HepG2 (cell line): ENCODE results near the gene UGT8. TPM values are rescaled to one million over a fixed set of nuclear protein-coding genes. Genes with fewer than 3 reads are reported as not detected.

ENCODE experiments used
- ATAC-seq: fragments of 200-7000 bp; cut with Tn5 transposase; 3 replicates; pipeline ENCODE4 v1.9.1; 2020; ENCODE audit warnings: mild to moderate bottlenecking, moderate library complexity
- BruUV-seq: library from RNA; stranded (reverse); fragments of 400-500 nt; replicated peaks from 2 replicates; lab custom pipeline; 2021; lab: Mats Ljungman, UMichigan
- CTCF ChIA-PET: fragments of 300-600 bp; formaldehyde crosslinking; extraction: SDS; loops from one replicate; lab custom pipeline; 2021; ENCODE audit warnings: low total read pairs, inconsistent platforms, low intra/inter-chr PET ratio; lab: Yijun Ruan, JAX
- POLR2A ChIA-PET: fragments of 350-600 bp; sonication (Branson Sonifier 250); formaldehyde crosslinking; loops from one replicate; lab custom pipeline; 2020; ENCODE audit warnings: antibody characterized with exemption, inconsistent platforms; lab: Yijun Ruan, JAX
- DNase-seq: peaks from one replicate; pipeline ENCODE4 v3.0.0-alpha.2; 2015; ENCODE audit warnings: low spot score
- FAIRE-seq: peaks from 3 replicates; lab custom pipeline; 2011; peaks lifted over from hg19 to GRCh38; lab: Jason Lieb, UNC
- H2AFZ ChIP-seq: one replicate; pipeline ENCODE4 v1.6.1; 2011; ENCODE audit warnings: low read length, inconsistent platforms
- H3K27ac ChIP-seq: fragments of 300-600 bp; 3 replicates; pipeline ENCODE4 v1.8.0; 2011; ENCODE audit warnings: mixed run types, mild to moderate bottlenecking, mixed read lengths, low read length, inconsistent platforms; ENCODE audit not compliant: insufficient read depth; ENCODE audit errors: extremely low read length
- H3K27me3 ChIP-seq, 2 experiments: fragments of 200-600 bp in 1 of 2; 2 replicates in 1 of 2; 3 replicates in 1 of 2; pipeline versions ENCODE4 v1.6.0 to v1.8.0; 2011; ENCODE audit warnings: low read length in 2 of 2, mild to moderate bottlenecking in 2 of 2, moderate library complexity in 2 of 2, inconsistent platforms in 1 of 2; ENCODE audit not compliant: insufficient read depth in 2 of 2, control insufficient read depth in 1 of 2
- H3K36me3 ChIP-seq, 2 experiments: fragments of 200-600 bp in 1 of 2; replicated peaks in 1 of 2; 2 replicates in 1 of 2; 3 replicates in 1 of 2; pipeline versions ENCODE4 v1.5.1 to v1.8.0; 2011; ENCODE audit warnings: low read length in 2 of 2, inconsistent platforms in 1 of 2; ENCODE audit not compliant: insufficient read depth in 2 of 2, control insufficient read depth in 1 of 2
- H3K4me1 ChIP-seq: 2 replicates; pipeline ENCODE4 v1.5.1; 2012; ENCODE audit warnings: low read length, inconsistent platforms; ENCODE audit not compliant: insufficient read depth
- H3K4me2 ChIP-seq: 2 replicates; pipeline ENCODE4 v1.6.0; 2011; ENCODE audit warnings: low read depth, low read length, inconsistent platforms
- H3K4me3 ChIP-seq, 3 experiments: fragments of 200-600 bp in 1 of 3; sonication (generic), shearing (Covaris generic) in 1 of 3; replicated peaks in 1 of 3; 2 replicates each; pipeline ENCODE4 v1.5.1; 2011 to 2016; ENCODE audit warnings: low read length in 3 of 3, inconsistent platforms in 2 of 3, low read depth in 2 of 3, mild to moderate bottlenecking in 2 of 3, control low read depth in 1 of 3, mixed read lengths in 1 of 3; ENCODE audit not compliant: insufficient read depth in 1 of 3
- H3K79me2 ChIP-seq: one replicate; pipeline ENCODE4 v1.6.1; 2011; ENCODE audit warnings: low read length, inconsistent platforms; ENCODE audit not compliant: insufficient read depth
- H3K9ac ChIP-seq: 2 replicates; pipeline ENCODE4 v1.6.0; 2011; ENCODE audit warnings: mild to moderate bottlenecking, low read depth, low read length, inconsistent platforms; ENCODE audit not compliant: insufficient read depth
- H3K9me3 ChIP-seq: 2 replicates; pipeline ENCODE4 v1.5.1; 2012; ENCODE audit warnings: mild to moderate bottlenecking, low read length
- H4K20me1 ChIP-seq: 2 replicates; pipeline ENCODE4 v1.6.0; 2011; ENCODE audit warnings: inconsistent platforms, mild to moderate bottlenecking, low read length, moderate library complexity; ENCODE audit not compliant: insufficient read depth
- CREM ChIP-seq, 2 experiments: sonication (generic) in 1 of 2; formaldehyde crosslinking in 1 of 2; IDR thresholded peaks; 2 replicates each; pipeline versions ENCODE4 v1.4.0 to v1.6.1; 2016 to 2020; ENCODE audit warnings: antibody characterized with exemption in 1 of 2, mild to moderate bottlenecking in 1 of 2, missing genetic modification reagents in 1 of 2
- ESRRA ChIP-seq: sonication (generic); formaldehyde crosslinking; IDR thresholded peaks from 2 replicates; pipeline ENCODE4 v1.5.1; 2020; ENCODE audit warnings: mild to moderate bottlenecking, low read depth, missing genetic modification reagents
- FOXJ3 ChIP-seq: sonication (generic); formaldehyde crosslinking; IDR thresholded peaks from 2 replicates; pipeline ENCODE4 v1.4.0; 2020; ENCODE audit warnings: missing genetic modification reagents, mild to moderate bottlenecking, borderline replicate concordance
- HBP1 ChIP-seq: IDR thresholded peaks from 2 replicates; pipeline ENCODE4 v1.6.1; 2016; ENCODE audit warnings: low read depth, control low read depth
- MAX ChIP-seq: IDR thresholded peaks from 2 replicates; pipeline ENCODE4 v1.6.1; 2012; ENCODE audit warnings: inconsistent platforms
- MEIS1 ChIP-seq: sonication (generic); formaldehyde crosslinking; IDR thresholded peaks from 2 replicates; pipeline ENCODE4 v1.9.0; 2021; ENCODE audit warnings: mild to moderate bottlenecking, missing genetic modification reagents, moderate library complexity, borderline replicate concordance
- MIXL1 ChIP-seq: IDR thresholded peaks from 2 replicates; pipeline ENCODE4 v1.6.1; 2016
- NRL ChIP-seq: sonication (generic); formaldehyde crosslinking; IDR thresholded peaks from 2 replicates; pipeline ENCODE4 v1.5.0; 2020; ENCODE audit warnings: missing genetic modification reagents, mild to moderate bottlenecking, moderate library complexity, borderline replicate concordance
- RARA ChIP-seq: IDR thresholded peaks from 2 replicates; pipeline ENCODE4 v1.6.1; 2016; ENCODE audit warnings: missing genetic modification reagents, missing compliant biosample characterization
- RBM39 ChIP-seq: fragments of 200-400 bp; formaldehyde crosslinking; IDR thresholded peaks from one replicate; pipeline ENCODE4 v1.6.1; 2018; ENCODE audit warnings: antibody characterized with exemption, mild to moderate bottlenecking, low read depth, low read length; ENCODE audit not compliant: poor library complexity, severe bottlenecking
- ZBTB7A ChIP-seq: sonication (generic); formaldehyde crosslinking; IDR thresholded peaks from 2 replicates; pipeline ENCODE4 v1.8.0; 2022; ENCODE audit warnings: mild to moderate bottlenecking, missing genetic modification reagents
- ZNF274 ChIP-seq: sonication (generic); formaldehyde crosslinking; IDR thresholded peaks from 2 replicates; pipeline ENCODE4 v1.5.1; 2020; ENCODE audit warnings: mild to moderate bottlenecking, missing genetic modification reagents
- ZZZ3 ChIP-seq: sonication (generic); formaldehyde crosslinking; IDR thresholded peaks from 2 replicates; pipeline ENCODE4 v1.4.0; 2020; ENCODE audit warnings: missing genetic modification reagents, mild to moderate bottlenecking, borderline replicate concordance
- WGBS: methylation state at CpG from one replicate; pipeline ENCODE4 v1.1.6; 2017; ENCODE audit warnings: low lambda C conversion rate; 5-methylcytosine and 5-hydroxymethylcytosine counted together
- in situ Hi-C: cut with HindIII; loops from 2 replicates; pipeline ENCODE4 v1.10.0; 2017; ENCODE audit warnings: low pct_unique_long_range_greater_than_20kb; ENCODE audit not compliant: extremely low pct_ligation_motif_present
- intact Hi-C: fragments of 100-400 bp; cut with micrococcal nuclease; formaldehyde crosslinking; loops from one replicate; pipeline ENCODE4 v1.10.0; 2022; ENCODE audit not compliant: unreplicated experiment
- polyA plus RNA-seq, 8 experiments: library from polyadenylated mRNA; depleted of rRNA in 3 of 8; stranded (reverse) in 7 of 8; unstranded in 1 of 8; fragments of >200 nt; fragmentation: Illumina TruSeq in 4 of 8; extraction: Trizol in 4 of 8; gene quantifications; 2 replicates each; pipeline versions ENCODE4 v1.2.1 to v1.2.3, GENCODE V29; 2011 to 2016; ENCODE audit warnings: low read depth in 4 of 8, missing spikeins in 1 of 8, mixed read lengths in 1 of 8; ENCODE audit not compliant: insufficient read depth in 1 of 8
- total RNA-seq, 5 experiments: library from RNA; depleted of rRNA; stranded (reverse); fragments of >200 nt; fragmentation: Illumina TruSeq; extraction: Trizol; gene quantifications; 2 replicates each; pipeline ENCODE4 v1.2.3, GENCODE V29; 2016; ENCODE audit warnings: low read depth in 1 of 5
- TF ChIP-seq, protein P1 (sequence below): sonication (generic); formaldehyde crosslinking; IDR thresholded peaks from 2 replicates; pipeline ENCODE4 v1.4.0; 2020; ENCODE audit warnings: missing genetic modification reagents; ENCODE audit errors: not compliant biosample characterization
- TF ChIP-seq, protein P2 (sequence below): sonication (generic); formaldehyde crosslinking; IDR thresholded peaks from 2 replicates; pipeline ENCODE4 v1.5.1; 2020; ENCODE audit warnings: mild to moderate bottlenecking, moderate library complexity, missing genetic modification reagents
- TF ChIP-seq, protein P3 (sequence below): sonication (generic); formaldehyde crosslinking; IDR thresholded peaks from 2 replicates; pipeline ENCODE4 v1.4.0; 2020; ENCODE audit warnings: missing genetic modification reagents

The UGT8 gene
- total and polyA plus RNA-seq, 2 of the 13 experiments (the other 11 are each of a cell fraction or from before 2014, with no cell fraction given), result not detected

DNA sequence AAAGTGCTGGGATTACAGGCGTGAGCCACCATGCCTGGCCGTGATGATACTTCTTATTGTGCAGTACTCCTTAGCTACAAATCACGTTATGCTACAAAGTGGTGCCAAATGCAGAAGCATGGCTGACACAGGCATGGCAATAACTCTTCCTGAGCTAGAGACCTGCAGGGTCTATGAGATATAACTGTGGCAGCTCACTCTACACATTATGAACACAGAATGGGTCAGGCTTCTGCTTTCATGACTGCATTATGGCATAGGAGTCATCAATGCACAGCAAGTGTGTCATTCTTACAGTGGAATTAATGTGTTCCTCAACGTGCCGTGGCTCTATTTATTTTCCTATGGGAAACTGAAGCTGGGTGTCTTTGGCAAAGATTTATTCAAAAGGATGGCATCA lies 64.5 kb downstream of the UGT8 start:
- H3K4me1 ChIP-seq, result no peaks in the 10 kb centered on the region
- H3K27ac ChIP-seq, result no peak overlapping the region
- intact Hi-C loops, result no loop called here
- H3K27me3 ChIP-seq, result no peaks in the 10 kb centered on the region; a peak in 1 of 5 replicates
- H3K4me2 ChIP-seq, result no peak overlapping the region
- ChIA-PET CTCF (no interaction called here), POLR2A (no interaction called here)
- no peak for FAIRE-seq
- in situ Hi-C loops, result no loop called here
- TF ChIP-seq MIXL1 (no peak), CREM (IDR thresholded peaks at IDR 0.05) (no peak), CREM (CRISPR knock-in tag; IDR thresholded peaks at IDR 0.05) (no peak), ZBTB7A (CRISPR knock-in tag) (no peak), NRL (CRISPR knock-in tag) (no peak), MAX (no peak), RBM39 (no peak), ZNF274 (CRISPR knock-in tag) (no peak), RARA (CRISPR knock-in tag) (no peak), ZZZ3 (no peak), MEIS1 (no peak), FOXJ3 (CRISPR knock-in tag) (no peak), HBP1 (CRISPR knock-in tag) (no peak), ESRRA (no peak)
- TF ChIP-seq, protein P1, sequence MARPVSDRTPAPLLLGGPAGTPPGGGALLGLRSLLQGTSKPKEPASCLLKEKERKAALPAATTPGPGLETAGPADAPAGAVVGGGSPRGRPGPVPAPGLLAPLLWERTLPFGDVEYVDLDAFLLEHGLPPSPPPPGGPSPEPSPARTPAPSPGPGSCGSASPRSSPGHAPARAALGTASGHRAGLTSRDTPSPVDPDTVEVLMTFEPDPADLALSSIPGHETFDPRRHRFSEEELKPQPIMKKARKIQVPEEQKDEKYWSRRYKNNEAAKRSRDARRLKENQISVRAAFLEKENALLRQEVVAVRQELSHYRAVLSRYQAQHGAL (CRISPR knock-in tag), result no peak
- TF ChIP-seq, protein P2, sequence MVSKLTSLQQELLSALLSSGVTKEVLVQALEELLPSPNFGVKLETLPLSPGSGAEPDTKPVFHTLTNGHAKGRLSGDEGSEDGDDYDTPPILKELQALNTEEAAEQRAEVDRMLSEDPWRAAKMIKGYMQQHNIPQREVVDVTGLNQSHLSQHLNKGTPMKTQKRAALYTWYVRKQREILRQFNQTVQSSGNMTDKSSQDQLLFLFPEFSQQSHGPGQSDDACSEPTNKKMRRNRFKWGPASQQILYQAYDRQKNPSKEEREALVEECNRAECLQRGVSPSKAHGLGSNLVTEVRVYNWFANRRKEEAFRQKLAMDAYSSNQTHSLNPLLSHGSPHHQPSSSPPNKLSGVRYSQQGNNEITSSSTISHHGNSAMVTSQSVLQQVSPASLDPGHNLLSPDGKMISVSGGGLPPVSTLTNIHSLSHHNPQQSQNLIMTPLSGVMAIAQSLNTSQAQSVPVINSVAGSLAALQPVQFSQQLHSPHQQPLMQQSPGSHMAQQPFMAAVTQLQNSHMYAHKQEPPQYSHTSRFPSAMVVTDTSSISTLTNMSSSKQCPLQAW (CRISPR knock-in tag), result no peak
- TF ChIP-seq, protein P3, sequence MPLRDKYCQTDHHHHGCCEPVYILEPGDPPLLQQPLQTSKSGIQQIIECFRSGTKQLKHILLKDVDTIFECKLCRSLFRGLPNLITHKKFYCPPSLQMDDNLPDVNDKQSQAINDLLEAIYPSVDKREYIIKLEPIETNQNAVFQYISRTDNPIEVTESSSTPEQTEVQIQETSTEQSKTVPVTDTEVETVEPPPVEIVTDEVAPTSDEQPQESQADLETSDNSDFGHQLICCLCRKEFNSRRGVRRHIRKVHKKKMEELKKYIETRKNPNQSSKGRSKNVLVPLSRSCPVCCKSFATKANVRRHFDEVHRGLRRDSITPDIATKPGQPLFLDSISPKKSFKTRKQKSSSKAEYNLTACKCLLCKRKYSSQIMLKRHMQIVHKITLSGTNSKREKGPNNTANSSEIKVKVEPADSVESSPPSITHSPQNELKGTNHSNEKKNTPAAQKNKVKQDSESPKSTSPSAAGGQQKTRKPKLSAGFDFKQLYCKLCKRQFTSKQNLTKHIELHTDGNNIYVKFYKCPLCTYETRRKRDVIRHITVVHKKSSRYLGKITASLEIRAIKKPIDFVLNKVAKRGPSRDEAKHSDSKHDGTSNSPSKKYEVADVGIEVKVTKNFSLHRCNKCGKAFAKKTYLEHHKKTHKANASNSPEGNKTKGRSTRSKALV (CRISPR knock-in tag), result no peak
- H4K20me1 ChIP-seq, result no peaks in the 10 kb centered on the region
- no peak overlapping the region for H3K9ac ChIP-seq
- no TSS peak for BruUV-seq
- no peak for DNase-seq
- no peaks in the 10 kb centered on the region for H3K79me2 ChIP-seq
- H3K4me3 ChIP-seq, result no peak overlapping the region
- no peak for ATAC-seq
- H3K9me3 ChIP-seq, result no peaks in the 10 kb centered on the region
- WGBS, result 19% methylated on average over 5 of the region's 5 CpGs
- no peak overlapping the region for H2AFZ ChIP-seq
- no peaks in the 10 kb centered on the region for H3K36me3 ChIP-seq
